IMR-90 (cell line): Measurements from ENCODE around the gene LCE4A. TPM values are rescaled to one million over a fixed set of nuclear protein-coding genes. Genes with fewer than 3 reads are reported as not detected.
"Not testable (repeated sequence)": the region's sequence is repeated elsewhere in the genome, so short reads cannot be mapped to it uniquely, and the experiment has no call there.

Experiments used
- ATAC-seq: fragments of 200-7000 bp; cut with Tn5 transposase; 2 replicates; pipeline ENCODE4 v1.9.1; 2020; ENCODE audit warnings: low read depth, mild to moderate bottlenecking, moderate library complexity
- BruUV-seq: library from RNA; stranded (reverse); fragments of 400-500 nt; replicated peaks from 2 replicates; lab custom pipeline; 2021; lab: Mats Ljungman, UMichigan
- CTCF ChIA-PET: fragments of 300-600 bp; formaldehyde crosslinking; extraction: SDS; loops from one replicate; lab custom pipeline; 2021; ENCODE audit warnings: antibody characterized with exemption; lab: Yijun Ruan, JAX
- POLR2A ChIA-PET: fragments of 300-600 bp; sonication (Branson Sonifier 250); formaldehyde crosslinking; loops from one replicate; lab custom pipeline; 2022; ENCODE audit warnings: antibody characterized with exemption; ENCODE audit not compliant: unreplicated experiment; lab: Charles Lee
- DNase-seq: peaks from one replicate; pipeline ENCODE4 v3.0.0; 2013
- H2AFZ ChIP-seq: replicated peaks from 2 replicates; pipeline ENCODE3; 2013; ENCODE audit warnings: low read length, mild to moderate bottlenecking; ENCODE audit not compliant: poor library complexity
- H2AK5ac ChIP-seq: 2 replicates; pipeline ENCODE4 v1.6.1; 2013; ENCODE audit warnings: low read depth, low read length, inconsistent platforms
- H2AK9ac ChIP-seq: replicated peaks from 2 replicates; pipeline ENCODE3; 2013; ENCODE audit warnings: mild to moderate bottlenecking, low read depth, low read length, moderate library complexity; ENCODE audit not compliant: poor library complexity
- H2BK120ac ChIP-seq: 2 replicates; pipeline ENCODE4 v1.6.1; 2013; ENCODE audit warnings: low read depth, low read length, inconsistent platforms
- H2BK15ac ChIP-seq: 3 replicates; pipeline ENCODE4 v1.6.1; 2013; ENCODE audit warnings: low read depth, low read length, inconsistent platforms
- H2BK20ac ChIP-seq: 2 replicates; pipeline ENCODE4 v1.6.1; 2013; ENCODE audit warnings: low read depth, mild to moderate bottlenecking, inconsistent platforms, low read length, moderate library complexity
- H2BK5ac ChIP-seq: 2 replicates; pipeline ENCODE4 v1.6.1; 2013; ENCODE audit warnings: mild to moderate bottlenecking, low read depth, low read length, inconsistent platforms; ENCODE audit not compliant: poor library complexity, severe bottlenecking
- H3K14ac ChIP-seq: replicated peaks from 2 replicates; pipeline ENCODE4 v1.6.1; 2013; ENCODE audit warnings: low read depth, low read length, inconsistent platforms
- H3K18ac ChIP-seq: 2 replicates; pipeline ENCODE4 v1.6.1; 2013; ENCODE audit warnings: low read depth, low read length, control low read depth
- H3K23ac ChIP-seq: 2 replicates; pipeline ENCODE4 v1.6.1; 2013; ENCODE audit warnings: low read depth, low read length, inconsistent platforms
- H3K27ac ChIP-seq: 2 replicates; pipeline ENCODE4 v1.5.1; 2013; ENCODE audit warnings: mild to moderate bottlenecking, control low read depth, low read length; ENCODE audit not compliant: insufficient read depth
- H3K27me3 ChIP-seq: 2 replicates; pipeline ENCODE4 v1.6.1; 2013; ENCODE audit warnings: low read length; ENCODE audit not compliant: control insufficient read depth, insufficient read depth
- H3K36me3 ChIP-seq: 2 replicates; pipeline ENCODE4 v1.6.1; 2013; ENCODE audit warnings: low read length, mixed read lengths; ENCODE audit not compliant: control insufficient read depth, insufficient read depth
- H3K4ac ChIP-seq: 2 replicates; pipeline ENCODE4 v1.6.1; 2013; ENCODE audit warnings: low read depth, low read length, inconsistent platforms
- H3K4me1 ChIP-seq: 2 replicates; pipeline ENCODE4 v1.6.1; 2013; ENCODE audit warnings: low read length, mixed read lengths; ENCODE audit not compliant: control insufficient read depth, insufficient read depth
- H3K4me2 ChIP-seq: 2 replicates; pipeline ENCODE4 v1.6.1; 2013; ENCODE audit warnings: low read depth, mild to moderate bottlenecking, control low read depth, low read length, moderate library complexity
- H3K4me3 ChIP-seq: 2 replicates; pipeline ENCODE4 v1.5.1; 2013; ENCODE audit warnings: low read depth, mild to moderate bottlenecking, control low read depth, low read length, moderate library complexity; ENCODE audit not compliant: insufficient read depth
- H3K56ac ChIP-seq: 2 replicates; pipeline ENCODE4 v1.6.1; 2013; ENCODE audit warnings: low read length, inconsistent platforms; ENCODE audit not compliant: insufficient read depth; ENCODE audit errors: extremely low read depth
- H3K79me1 ChIP-seq, 2 experiments: 2 replicates each; pipeline ENCODE4 v1.6.1; 2013; ENCODE audit warnings: low read length in 2 of 2, inconsistent platforms in 1 of 2, low read depth in 1 of 2
- H3K9ac ChIP-seq: 2 replicates; pipeline ENCODE4 v1.6.1; 2013; ENCODE audit warnings: low read depth, low read length, control low read depth
- H3K9me1 ChIP-seq: 2 replicates; pipeline ENCODE4 v1.6.1; 2013; ENCODE audit warnings: low read length, inconsistent platforms; ENCODE audit not compliant: insufficient read depth
- H3K9me3 ChIP-seq: 2 replicates; pipeline ENCODE4 v1.6.1; 2013; ENCODE audit warnings: low read length; ENCODE audit not compliant: control insufficient read depth, insufficient read depth
- H4K20me1 ChIP-seq: 2 replicates; pipeline ENCODE4 v1.6.1; 2013; ENCODE audit warnings: low read length, inconsistent platforms; ENCODE audit not compliant: insufficient read depth
- H4K5ac ChIP-seq: 2 replicates; pipeline ENCODE4 v1.6.1; 2013; ENCODE audit warnings: mild to moderate bottlenecking, low read depth, low read length, control low read depth
- H4K8ac ChIP-seq, 2 experiments: 2 replicates each; pipeline ENCODE4 v1.6.1; 2013; ENCODE audit warnings: low read depth in 2 of 2, low read length in 2 of 2, control low read depth in 1 of 2, inconsistent platforms in 1 of 2
- H4K91ac ChIP-seq: 2 replicates; pipeline ENCODE4 v1.6.1; 2013; ENCODE audit warnings: low read depth, low read length, inconsistent platforms; ENCODE audit not compliant: insufficient read depth
- CEBPB ChIP-seq: IDR thresholded peaks from 2 replicates; pipeline ENCODE4 v1.6.1; 2012; ENCODE audit warnings: low read depth, low read length, improper control_type of control experiment
- MAZ ChIP-seq: IDR thresholded peaks from 2 replicates; pipeline ENCODE4 v1.6.1; 2012; ENCODE audit warnings: low read depth, mild to moderate bottlenecking, low read length, improper control_type of control experiment, moderate library complexity, borderline replicate concordance
- WGBS, 2 experiments: methylation state at CpG; one replicate each; pipeline versions ENCODE4 v1.1.5 to v1.1.7; 2013; ENCODE audit warnings: missing lambda C conversion rate in 2 of 2; ENCODE audit not compliant: insufficient read length in 1 of 2; ENCODE audit errors: extremely low coverage in 2 of 2; 5-methylcytosine and 5-hydroxymethylcytosine counted together
- dilution Hi-C: fragments of 300-500 bp; cut with HindIII; formaldehyde crosslinking; loops from one replicate; pipeline ENCODE4 v1.14.3; 2018; ENCODE audit warnings: low sequenced_read_pairs; ENCODE audit not compliant: unreplicated experiment
- in situ Hi-C: fragments of 300-500 bp; cut with MboI; formaldehyde crosslinking; loops from 3 replicates; pipeline ENCODE4 v1.14.3; 2019; ENCODE audit warnings: low sequenced_read_pairs, inconsistent platforms, mixed read lengths
- intact Hi-C: fragments of 100-400 bp; cut with micrococcal nuclease; formaldehyde crosslinking; loops from 2 replicates; pipeline ENCODE4 v1.10.0; 2022
- polyA plus RNA-seq, 3 experiments: library from polyadenylated mRNA; depleted of rRNA; stranded (reverse); fragments of >200 nt; gene quantifications; 2 replicates each; pipeline ENCODE4 v1.2.3, GENCODE V29; 2012; ENCODE audit warnings: low replicate concordance in 1 of 3
- total RNA-seq: library from RNA; depleted of rRNA; stranded (reverse); fragments of >200 nt; gene quantifications from 2 replicates; pipeline ENCODE4 v1.2.3, GENCODE V29; 2012

Gene LCE4A
- total and polyA plus RNA-seq, 2 of the 4 experiments (the other 2 are of a cell fraction), result not detected

- no peak overlapping the region for H4K5ac ChIP-seq
- no peak overlapping the region for H4K91ac ChIP-seq
- H2BK5ac ChIP-seq, result no peak overlapping the region
- ATAC-seq (no peak), DNase-seq (no peak)
- H3K36me3 ChIP-seq, result no peaks in the 10 kb centered on the region
- no peak overlapping the region for H3K9ac ChIP-seq
- dilution Hi-C loops (no loop called here), intact Hi-C loops (no loop called here), in situ Hi-C loops (loop anchor here (25.0 kb wide), 1 partner anchor 539 kb away; the partner anchor contains the start of genes LELP1 and PRR9)
- H2AK9ac ChIP-seq, result no peak overlapping the region
- H4K8ac ChIP-seq, result no peak overlapping the region
- H2BK15ac ChIP-seq, result no peak overlapping the region
- H3K56ac ChIP-seq, result no peak overlapping the region
- ChIA-PET POLR2A (no interaction called here), CTCF (no interaction called here)
- H3K14ac ChIP-seq, result no peak overlapping the region
- H4K20me1 ChIP-seq, result no peaks in the 10 kb centered on the region
- no peak overlapping the region for H3K27ac ChIP-seq
- no peak overlapping the region for H3K23ac ChIP-seq
- no TSS peak for BruUV-seq
- H3K9me3 ChIP-seq, result no peaks in the 10 kb centered on the region
- no peaks in the 10 kb centered on the region; the same call in 1 of the 2 replicates for H3K27me3 ChIP-seq
- H3K4me3 ChIP-seq, result no peak overlapping the region
- H3K18ac ChIP-seq, result no peak overlapping the region
- no peak overlapping the region for H2BK20ac ChIP-seq
- no peak overlapping the region for H3K4me2 ChIP-seq
- no peak overlapping the region for H2BK120ac ChIP-seq
- WGBS, 2 experiments, result no CpG with 5 or more reads among the region's 2 CpGs
- no peaks in the 10 kb centered on the region for H3K79me1 ChIP-seq
- H3K4me1 ChIP-seq, result no peaks in the 10 kb centered on the region
- TF ChIP-seq CEBPB, result no peak
- no peak for TF ChIP-seq MAZ
- H2AK5ac ChIP-seq, result no peak overlapping the region
- no peaks in the 10 kb centered on the region for H3K9me1 ChIP-seq
- H2AFZ ChIP-seq, result no peak overlapping the region
- H3K4ac ChIP-seq, result no peak overlapping the region
These were observed 34.9 kb upstream of the LCE4A start for GRCh38 chr1:152673016-152673415.

GRCh38 chr1:152674983-152675382 lies 33.0 kb upstream of the LCE4A start, which contains the start of gene LCE2C:
Gene LCE2C (plus strand): TSS chr1:152675279. CDS start chr1:152676016, 737 bp downstream.
- H3K9me3 ChIP-seq, H3K27ac ChIP-seq, DNase-seq, dilution Hi-C loops, H2BK20ac ChIP-seq, H3K4me2 ChIP-seq, H4K20me1 ChIP-seq, CTCF ChIA-PET, H2BK15ac ChIP-seq, H3K4me1 ChIP-seq, H4K8ac ChIP-seq, H3K79me1 ChIP-seq, H3K56ac ChIP-seq, POLR2A ChIA-PET, H2AFZ ChIP-seq, H3K23ac ChIP-seq, ATAC-seq, intact Hi-C loops, H3K18ac ChIP-seq, H4K5ac ChIP-seq, H3K36me3 ChIP-seq, H3K9me1 ChIP-seq, H2BK5ac ChIP-seq, H3K4me3 ChIP-seq, H3K14ac ChIP-seq, H2AK9ac ChIP-seq, H3K4ac ChIP-seq, H4K91ac ChIP-seq, BruUV-seq, H3K27me3 ChIP-seq, H2BK120ac ChIP-seq, H2AK5ac ChIP-seq, H3K9ac ChIP-seq: not testable (repeated sequence)
- no CpG with 5 or more reads among the region's 3 CpGs for WGBS, 2 experiments
- in situ Hi-C loops, result loop anchor here (25.0 kb wide), 1 partner anchor 537 kb away; the partner anchor contains the start of genes LELP1 and PRR9
